NOMO-1 treated with dmso at 0.1 percent for 144 hours (cell line): Measurements from ENCODE around the gene FOXP1.

Experiments used
- DNase-seq: peaks from one replicate; lab custom pipeline; 2025; ENCODE audit not compliant: unreplicated experiment; lab: John Stamatoyannopoulos, UW

FOXP1 gene

GRCh38 chr3:71433631-71434030, 149.9 kb downstream of the FOXP1 start:
- DNase-seq: no peak

- DNase-seq: no peak
Measured at GRCh38 chr3:71432044-71432975, 151.2 kb downstream of the FOXP1 start.

- DNase-seq: no peak
Measured at GRCh38 chr3:71430941-71431552, 152.5 kb downstream of the FOXP1 start.

- no peak for DNase-seq
Measured at GRCh38 chr3:71429597-71429988, 153.9 kb downstream of the FOXP1 start.

GRCh38 chr3:71428841-71429596, 154.5 kb downstream of the FOXP1 start:
- no peak for DNase-seq

GRCh38 chr3:71425491-71426071, 157.9 kb downstream of the FOXP1 start:
- DNase-seq: no peak

GRCh38 chr3:71423151-71423906, 160.2 kb downstream of the FOXP1 start:
- DNase-seq: no peak

GRCh38 chr3:71421820-71422566, 161.5 kb downstream of the FOXP1 start:
- peak; percentile 27 for DNase-seq

- no peak for DNase-seq
Measured at GRCh38 chr3:71421475-71421819, 162.1 kb downstream of the FOXP1 start.

- no peak for DNase-seq
Measured at GRCh38 chr3:71419369-71419768, 164.2 kb downstream of the FOXP1 start.

GRCh38 chr3:71417791-71418190, 165.7 kb downstream of the FOXP1 start:
- DNase-seq: no peak

- no peak for DNase-seq
Measured at GRCh38 chr3:71416876-71417275, 166.7 kb downstream of the FOXP1 start.

- no peak for DNase-seq
Measured at GRCh38 chr3:71415681-71416122, 167.8 kb downstream of the FOXP1 start.

GRCh38 chr3:71414189-71414927, 169.2 kb downstream of the FOXP1 start:
- no peak for DNase-seq

GRCh38 chr3:71413572-71413971, 170.0 kb downstream of the FOXP1 start:
- DNase-seq: no peak

- DNase-seq: no peak
Measured at GRCh38 chr3:71409352-71409751, 174.2 kb downstream of the FOXP1 start.

- DNase-seq: no peak
Measured at GRCh38 chr3:71408903-71409302, 174.6 kb downstream of the FOXP1 start.

- DNase-seq: no peak
Measured at GRCh38 chr3:71407823-71408222, 175.7 kb downstream of the FOXP1 start.
